Neural crest cell (in vitro differentiated cells): ENCODE results near the gene RNF14. TPM values are rescaled to one million over a fixed set of nuclear protein-coding genes. Genes with fewer than 3 reads are reported as not detected.

Experiments
- DNase-seq: peaks from one replicate; pipeline ENCODE4 v3.0.0; 2021; ENCODE audit warnings: low read depth, mixed read lengths, low spot score
- H3K27ac Mint-ChIP-seq: one replicate; pipeline ENCODE4 v1.8.0; 2021; ENCODE audit warnings: mild to moderate bottlenecking, mixed read lengths; ENCODE audit not compliant: unreplicated experiment
- H3K27me3 Mint-ChIP-seq: 2 replicates; pipeline ENCODE4 v1.8.0; 2021; ENCODE audit warnings: low read depth, mild to moderate bottlenecking, mixed read lengths
- H3K36me3 Mint-ChIP-seq: 2 replicates; pipeline ENCODE4 v1.8.0; 2021; ENCODE audit warnings: low read depth, mild to moderate bottlenecking, mixed read lengths
- H3K4me1 Mint-ChIP-seq: 2 replicates; pipeline ENCODE4 v1.8.0; 2021; ENCODE audit warnings: mixed read lengths
- H3K4me3 Mint-ChIP-seq: one replicate; pipeline ENCODE4 v1.8.0; 2021; ENCODE audit warnings: mild to moderate bottlenecking, mixed read lengths
- H3K9me3 Mint-ChIP-seq: 2 replicates; pipeline ENCODE4 v1.8.0; 2021; ENCODE audit warnings: mixed read lengths
- CTCF ChIP-seq: fragments of 200-600 bp; sonication (generic); conservative IDR thresholded peaks from 2 replicates; pipeline ENCODE4 v1.5.0; 2021; ENCODE audit warnings: antibody characterized with exemption, mild to moderate bottlenecking
- total RNA-seq: library from RNA; stranded (reverse); gene quantifications from 2 replicates; pipeline ENCODE4 v1.2.1, GENCODE V29; 2021

RNF14 gene
- total RNA-seq, 1 donor from 2014 or later: 41.4 TPM

DNA sequence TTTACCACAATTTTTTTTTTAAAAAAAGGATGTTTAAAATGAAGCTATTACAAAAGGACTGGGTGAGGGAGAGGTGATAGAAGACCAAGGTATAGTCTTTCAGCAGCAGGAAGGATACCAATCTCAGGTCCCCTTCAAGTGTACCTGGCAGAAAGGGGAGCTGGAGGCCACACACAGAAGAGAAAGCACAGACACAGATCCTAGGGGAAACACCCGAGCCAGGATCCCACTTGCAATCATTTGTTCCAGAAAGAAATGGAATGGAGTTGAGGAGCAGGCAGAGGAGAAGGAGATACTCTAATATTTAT, 38.3 kb downstream of the RNF14 start:
- no peak for DNase-seq
- H3K4me3 Mint-ChIP-seq: no peak overlapping the region
- H3K27ac Mint-ChIP-seq: no peak overlapping the region
- no peak for TF ChIP-seq CTCF
- H3K9me3 Mint-ChIP-seq: no peaks in the 10 kb centered on the region
- H3K27me3 Mint-ChIP-seq: no peaks in the 10 kb centered on the region
- H3K4me1 Mint-ChIP-seq: peaks cover 7% of the 10 kb centered on the region
- peaks cover 9% of the 10 kb centered on the region for H3K36me3 Mint-ChIP-seq

- H3K4me3 Mint-ChIP-seq: no peak overlapping the region
- no peak overlapping the region for H3K27ac Mint-ChIP-seq
- no peak for DNase-seq
- H3K36me3 Mint-ChIP-seq: peaks cover 9% of the 10 kb centered on the region
- H3K27me3 Mint-ChIP-seq: no peaks in the 10 kb centered on the region
- H3K4me1 Mint-ChIP-seq: peaks cover 21% of the 10 kb centered on the region
- TF ChIP-seq CTCF: no peak
- H3K9me3 Mint-ChIP-seq: no peaks in the 10 kb centered on the region
Measured at GRCh38 chr5:142008813-142009212, 39.9 kb downstream of the RNF14 start.

- DNase-seq: no peak
- Mint-ChIP-seq H3K27ac (no peak overlapping the region), H3K9me3 (no peaks in the 10 kb centered on the region), H3K4me3 (no peak overlapping the region), H3K36me3 (peaks cover 9% of the 10 kb centered on the region), H3K4me1 (peaks cover 25% of the 10 kb centered on the region), H3K27me3 (no peaks in the 10 kb centered on the region)
- TF ChIP-seq CTCF: no peak
Measured at GRCh38 chr5:142009886-142010285, 41.0 kb downstream of the RNF14 start.

DNA sequence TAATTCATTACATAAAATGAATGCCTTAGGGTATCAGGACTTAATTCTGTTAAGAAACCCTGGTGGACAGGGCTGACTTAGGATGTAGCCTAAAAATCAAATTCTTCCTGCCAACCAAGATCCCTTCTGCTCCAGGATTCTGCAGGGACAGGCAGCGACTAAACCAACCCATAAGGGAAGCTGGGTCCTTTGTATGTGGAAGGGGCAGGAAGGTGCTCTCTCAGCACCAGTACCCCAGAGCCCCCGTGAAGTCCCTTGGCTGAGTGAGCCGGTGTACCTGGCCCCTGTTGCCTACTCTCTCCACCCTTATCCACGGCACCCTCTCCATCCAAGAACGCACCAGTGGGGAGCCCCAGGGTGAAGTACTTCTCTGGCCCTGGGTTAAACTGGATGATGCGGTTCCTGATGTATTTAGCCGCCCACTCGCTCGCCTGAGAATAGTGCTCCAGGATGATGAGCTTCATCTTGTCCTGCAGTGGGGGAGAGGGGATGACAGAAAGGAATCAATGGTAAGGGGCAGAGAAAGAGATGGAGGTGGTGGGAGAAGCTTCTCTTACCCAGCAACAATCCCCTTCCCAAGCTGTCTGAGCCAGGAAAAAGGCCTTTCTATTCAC, 42.8 kb downstream of the RNF14 start:
- peak overlapping the region; percentile 81 for H3K27ac Mint-ChIP-seq
- DNase-seq: no peak

DNA sequence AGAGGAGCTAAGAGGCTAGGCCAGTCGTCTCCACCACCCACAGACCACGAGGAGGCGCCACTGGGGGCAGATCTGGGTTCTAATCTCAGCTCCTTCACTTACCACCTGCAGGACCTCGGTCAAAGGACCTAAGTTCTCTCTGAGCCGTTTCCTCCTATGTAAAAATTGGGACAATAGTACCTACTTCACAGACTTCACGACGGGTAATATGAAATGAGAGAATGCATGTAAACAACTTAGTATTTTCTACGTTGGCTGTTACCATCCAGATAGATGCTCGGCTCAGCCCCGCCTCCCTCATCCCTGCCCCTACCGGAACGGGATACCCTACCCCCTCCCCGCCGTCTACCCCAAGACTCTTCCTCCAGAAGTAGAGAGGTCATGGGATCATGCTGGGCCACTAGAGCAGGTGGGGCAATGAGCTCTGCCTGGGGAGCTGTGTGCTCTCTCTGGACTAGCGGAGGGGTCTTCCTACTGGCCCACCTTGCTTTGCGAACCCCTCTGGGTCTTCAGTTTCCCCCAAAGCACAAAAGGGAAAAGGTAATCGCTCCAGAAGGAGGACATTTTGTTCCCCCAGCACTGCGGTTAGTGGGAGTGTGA, 43.4 kb downstream of the RNF14 start:
- Mint-ChIP-seq H3K4me1 (peaks cover 30% of the 10 kb centered on the region), H3K27me3 (no peaks in the 10 kb centered on the region), H3K27ac (peak overlapping the region; percentile 81), H3K4me3 (peak overlapping the region; percentile 87), H3K9me3 (no peaks in the 10 kb centered on the region), H3K36me3 (peaks cover 7% of the 10 kb centered on the region)
- peak; percentile 65 for TF ChIP-seq CTCF
- peak; percentile 51 for DNase-seq

More for the DNA sequence above, 42.8 kb downstream of the RNF14 start:
- TF ChIP-seq CTCF: no peak
- Mint-ChIP-seq H3K4me3 (peak overlapping the region; percentile 87), H3K4me1 (peaks cover 30% of the 10 kb centered on the region), H3K36me3 (peaks cover 7% of the 10 kb centered on the region), H3K27me3 (no peaks in the 10 kb centered on the region), H3K9me3 (no peaks in the 10 kb centered on the region)
